ENCODE results near the gene ALOX5AP. TPM values are rescaled to one million over a fixed set of nuclear protein-coding genes. Genes with fewer than 3 reads are reported as not detected.

Gene ALOX5AP
- total RNA-seq, 1 donor from 2014 or later, result 13.6 TPM

- ATAC-seq (no peak), DNase-seq (ENCODE audit: missing footprints) (no peak)
- intact Hi-C loops (cut with DNase I), result loop anchor here (10.0 kb wide), 1 partner anchor 401 kb away; no protein-coding TSS in a partner anchor
These were observed 70.3 kb downstream of the ALOX5AP start for GRCh38 chr13:30805603-30806011.

GRCh38 chr13:30806784-30807183 is 71.4 kb downstream of the ALOX5AP start:
- intact Hi-C loops (cut with DNase I), result loop anchor here (10.0 kb wide), 1 partner anchor 402 kb away; no protein-coding TSS in a partner anchor
- no peak for ATAC-seq

GRCh38 chr13:30807392-30807791 is 72.0 kb downstream of the ALOX5AP start:
- intact Hi-C loops (cut with DNase I), result loop anchor here (10.0 kb wide), 1 partner anchor 403 kb away; no protein-coding TSS in a partner anchor
- no peak for ATAC-seq
- no peak for DNase-seq (ENCODE audit: missing footprints)

More at GRCh38 chr13:30806784-30807183, 71.4 kb downstream of the ALOX5AP start:
- DNase-seq (ENCODE audit: missing footprints), result no peak

- ATAC-seq (no peak), DNase-seq (ENCODE audit: missing footprints) (no peak)
- intact Hi-C loops (cut with DNase I), result loop anchor here (10.0 kb wide), 1 partner anchor 404 kb away; no protein-coding TSS in a partner anchor
These were observed 73.3 kb downstream of the ALOX5AP start for GRCh38 chr13:30808600-30808999.

DNA sequence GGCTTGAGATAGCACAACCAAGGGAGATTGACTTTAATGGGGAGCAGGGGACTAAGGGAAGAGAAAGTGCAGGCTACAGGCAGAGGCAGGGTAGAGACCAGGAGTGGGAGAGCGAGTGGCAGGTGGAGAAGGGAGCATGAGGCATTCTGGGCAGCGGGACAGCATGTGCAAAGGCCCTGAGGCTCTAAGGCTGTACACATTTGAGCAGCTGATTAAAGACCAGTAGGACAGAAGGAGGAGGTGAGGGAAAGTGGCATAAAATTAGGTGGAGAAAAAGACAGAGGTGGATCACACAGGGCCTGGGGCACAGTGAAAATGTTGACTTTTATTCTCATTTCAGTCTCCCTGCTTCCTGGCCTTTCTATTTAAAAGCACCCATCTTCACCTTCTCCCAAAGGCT is 74.4 kb downstream of the ALOX5AP start:
- ATAC-seq, result no peak
- no peak for DNase-seq (ENCODE audit: missing footprints)
- intact Hi-C loops (cut with DNase I), result loop anchor here (10.0 kb wide), 1 partner anchor 405 kb away; no protein-coding TSS in a partner anchor

GRCh38 chr13:30810261-30810701 is 74.9 kb downstream of the ALOX5AP start:
- no peak for DNase-seq (ENCODE audit: missing footprints)
- intact Hi-C loops (cut with DNase I), result no loop called here
- ATAC-seq, result no peak

- ATAC-seq (no peak), DNase-seq (ENCODE audit: missing footprints) (no peak)
- intact Hi-C loops (cut with DNase I), result no loop called here
These were observed 75.5 kb downstream of the ALOX5AP start for GRCh38 chr13:30810801-30811200.

Other genes with a start within 250 kb of the ALOX5AP start
- 10.3 TPM for gene USPL1, start 117.6 kb upstream of the ALOX5AP start, total RNA-seq
- gene MEDAG, start 170.7 kb downstream of the ALOX5AP start, total RNA-seq, result 4.7 TPM
- not detected for gene TEX26, start 197.1 kb downstream of the ALOX5AP start, total RNA-seq